Hepatocyte (in vitro differentiated cells): Measurements from ENCODE around the gene MROH2B.

ENCODE experiments used
- CTCF ChIP-seq: fragments of 200-600 bp; sonication (generic); IDR thresholded peaks from 2 replicates; pipeline ENCODE4 v1.5.1; 2016; ENCODE audit warnings: antibody characterized with exemption, mild to moderate bottlenecking; ENCODE audit not compliant: poor library complexity
- EZH2 ChIP-seq: fragments of 200-600 bp; sonication (generic); IDR thresholded peaks from 2 replicates; pipeline ENCODE4 v1.6.1; 2016; ENCODE audit warnings: antibody characterized with exemption, mild to moderate bottlenecking, borderline replicate concordance
- EZH2phosphoT487 ChIP-seq: fragments of 200-600 bp; sonication (generic); IDR thresholded peaks from one replicate; pipeline ENCODE4 v1.6.1; 2018; ENCODE audit warnings: antibody characterized with exemption, mild to moderate bottlenecking, low read depth, moderate library complexity; ENCODE audit not compliant: unreplicated experiment, severe bottlenecking

GRCh38 chr5:40999966-41000365 lies 71.2 kb downstream of the MROH2B start:
- TF ChIP-seq CTCF (no peak), EZH2 (no peak), EZH2phosphoT487 (no peak)
